Raji (cell line): Measurements from ENCODE around the gene DENND4C.

ENCODE experiments used
- POLR2A ChIP-seq: IDR thresholded peaks from 2 replicates; pipeline ENCODE4 v1.6.1; 2011; ENCODE audit warnings: low read depth, low read length, control low read depth; ENCODE audit not compliant: insufficient read depth

The DENND4C gene

DNA sequence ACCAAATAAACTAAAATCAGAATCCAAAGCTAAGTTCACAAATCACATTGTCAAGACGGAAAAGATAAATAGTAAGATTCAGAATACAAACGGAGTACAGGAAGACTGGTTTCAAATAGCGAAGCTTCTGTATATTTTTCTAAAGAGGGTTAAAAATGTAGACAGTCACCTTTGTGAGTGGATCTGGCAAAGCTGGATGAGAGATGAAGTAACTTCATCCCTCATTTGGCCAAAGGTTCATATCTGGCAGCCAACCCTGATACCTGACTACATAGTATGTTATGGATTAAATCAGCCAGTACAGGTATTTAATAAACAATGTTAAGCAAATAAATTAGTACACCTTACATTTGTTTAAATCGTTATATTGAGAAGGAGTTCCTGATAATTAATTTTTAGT lies 21.3 kb upstream of the DENND4C start:
- TF ChIP-seq POLR2A: no peak

DNA sequence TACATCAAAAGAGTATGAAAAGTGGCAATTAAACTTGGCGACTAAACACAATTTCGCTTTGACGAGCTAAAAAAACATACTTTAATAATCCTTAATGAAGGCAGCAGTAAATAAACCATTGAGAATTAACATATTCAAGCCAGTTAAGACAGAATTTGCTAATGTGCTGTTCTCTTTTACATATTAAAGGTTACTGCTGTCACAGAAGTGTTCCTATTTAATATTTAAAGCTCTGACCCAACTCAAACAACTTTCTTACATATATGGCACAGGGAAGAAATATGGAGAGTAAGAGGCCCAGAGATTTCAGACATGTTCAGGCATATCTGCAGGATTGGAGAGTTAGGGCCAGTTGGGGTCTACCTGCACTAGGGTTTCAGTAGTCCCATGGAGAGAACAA lies 16.7 kb upstream of the DENND4C start:
- TF ChIP-seq POLR2A: no peak

DNA sequence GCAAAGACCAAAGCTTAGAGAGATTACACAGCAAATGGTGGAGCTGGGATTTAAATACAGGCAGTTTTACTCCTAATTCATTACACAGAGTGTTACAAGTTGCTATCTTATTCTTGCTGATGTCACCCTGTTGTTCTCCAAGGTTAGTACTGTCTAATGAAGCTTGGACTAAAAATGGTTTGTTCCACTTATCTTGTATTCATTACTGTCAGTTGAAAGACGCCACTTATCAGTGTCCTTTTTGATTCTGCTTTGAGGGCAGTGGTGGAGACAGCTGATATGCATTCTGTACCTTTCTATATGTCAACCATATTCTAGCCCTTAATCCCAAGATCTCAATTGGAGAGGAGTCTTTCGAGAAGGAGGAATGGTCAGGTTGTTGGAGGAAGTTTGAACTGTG lies 14.0 kb upstream of the DENND4C start:
- no peak for TF ChIP-seq POLR2A

DNA sequence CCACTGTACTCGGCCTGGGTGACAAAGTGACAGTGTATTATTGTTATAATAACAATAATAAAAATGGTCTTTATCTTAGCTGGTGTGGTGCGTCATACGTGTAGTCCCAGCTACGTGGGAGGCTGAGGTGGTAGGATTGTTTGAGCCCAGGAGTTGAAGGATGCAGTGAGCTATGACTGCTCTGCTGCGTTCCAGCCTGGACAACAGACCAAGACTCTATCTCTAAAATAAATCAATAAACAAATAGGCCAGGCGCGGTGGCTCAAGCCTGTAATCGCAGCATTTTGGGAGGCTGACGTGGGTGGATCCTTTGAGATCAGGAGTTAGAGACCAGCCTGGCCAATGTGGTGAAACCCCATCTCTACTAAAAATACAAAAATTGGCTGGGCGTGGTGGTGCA lies 9.2 kb upstream of the DENND4C start:
- TF ChIP-seq POLR2A: no peak

DNA sequence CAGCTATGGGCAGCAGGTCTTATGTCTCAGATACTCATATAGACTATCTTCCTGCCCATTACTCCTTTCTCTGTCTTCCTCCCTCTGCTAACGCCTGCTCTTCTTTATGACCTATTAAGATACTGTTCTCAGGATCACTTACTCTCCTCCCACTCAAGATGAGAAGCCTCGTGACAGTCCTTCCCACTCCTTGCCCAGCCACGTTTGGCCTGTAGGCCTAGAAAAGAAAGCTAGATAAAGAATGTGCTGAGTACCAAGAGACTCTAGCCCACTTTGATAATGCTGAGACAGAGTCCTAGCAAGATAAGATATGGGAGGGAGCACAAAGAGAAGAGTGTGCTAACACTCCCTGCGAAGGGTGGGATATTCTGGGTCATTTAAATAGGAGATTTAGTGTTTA lies 6.8 kb upstream of the DENND4C start:
- no peak for TF ChIP-seq POLR2A

DNA sequence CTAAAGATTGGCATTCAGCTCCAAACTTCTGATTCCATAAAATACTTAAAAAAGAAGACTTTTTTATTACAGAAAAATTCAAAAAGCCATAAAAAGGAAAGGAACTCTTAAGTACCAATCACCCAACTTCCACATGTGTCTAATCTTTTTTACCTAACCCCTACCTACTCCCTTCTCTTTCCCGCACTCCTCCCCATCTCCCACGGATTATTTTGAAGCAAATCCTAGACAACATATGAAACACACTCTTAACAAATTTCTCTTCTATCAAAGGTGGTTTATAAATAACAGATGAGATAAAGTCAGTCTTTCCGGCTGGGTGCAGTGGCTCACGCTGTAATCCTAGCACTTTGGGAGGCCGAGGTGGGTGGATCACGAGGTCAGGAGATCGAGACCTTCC lies 5.9 kb upstream of the DENND4C start:
- no peak for TF ChIP-seq POLR2A

DNA sequence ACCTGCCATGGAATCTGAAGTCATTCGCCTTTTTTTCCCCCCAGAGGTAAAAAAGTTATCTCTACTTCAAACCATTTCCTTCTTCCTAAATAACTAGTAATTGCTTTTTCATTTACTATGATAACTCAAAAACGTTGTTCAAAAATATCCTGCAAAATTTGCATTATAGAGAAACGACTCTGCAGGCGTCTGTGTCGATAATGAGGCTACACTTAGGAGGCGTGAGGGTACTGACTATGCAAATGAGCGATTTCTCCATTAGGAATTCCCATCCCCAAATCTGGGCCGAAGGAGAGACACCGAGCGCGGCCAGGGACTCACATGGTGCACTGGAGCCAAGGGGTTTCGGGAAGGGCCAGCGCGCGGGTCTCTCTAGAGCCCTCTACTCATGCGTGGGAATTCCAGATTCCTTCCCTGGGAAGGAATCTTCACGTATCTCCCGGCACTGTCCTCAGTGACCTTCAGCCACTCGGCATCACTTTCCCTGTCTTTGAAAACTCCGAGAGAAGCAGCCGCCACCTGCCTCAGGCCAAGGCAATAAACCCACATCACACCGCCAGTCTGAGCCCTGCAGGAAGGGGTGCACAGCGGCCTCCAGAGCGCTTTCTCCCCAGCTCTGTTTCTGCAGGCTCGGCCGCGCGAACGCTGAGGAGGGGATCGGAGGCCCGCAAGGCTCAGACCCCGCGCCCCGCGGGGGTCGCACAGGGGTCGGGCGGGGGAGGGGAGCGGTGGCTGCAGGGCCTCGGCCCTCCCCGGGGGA lies 718 bp upstream of the DENND4C start:
- no peak for TF ChIP-seq POLR2A

DNA sequence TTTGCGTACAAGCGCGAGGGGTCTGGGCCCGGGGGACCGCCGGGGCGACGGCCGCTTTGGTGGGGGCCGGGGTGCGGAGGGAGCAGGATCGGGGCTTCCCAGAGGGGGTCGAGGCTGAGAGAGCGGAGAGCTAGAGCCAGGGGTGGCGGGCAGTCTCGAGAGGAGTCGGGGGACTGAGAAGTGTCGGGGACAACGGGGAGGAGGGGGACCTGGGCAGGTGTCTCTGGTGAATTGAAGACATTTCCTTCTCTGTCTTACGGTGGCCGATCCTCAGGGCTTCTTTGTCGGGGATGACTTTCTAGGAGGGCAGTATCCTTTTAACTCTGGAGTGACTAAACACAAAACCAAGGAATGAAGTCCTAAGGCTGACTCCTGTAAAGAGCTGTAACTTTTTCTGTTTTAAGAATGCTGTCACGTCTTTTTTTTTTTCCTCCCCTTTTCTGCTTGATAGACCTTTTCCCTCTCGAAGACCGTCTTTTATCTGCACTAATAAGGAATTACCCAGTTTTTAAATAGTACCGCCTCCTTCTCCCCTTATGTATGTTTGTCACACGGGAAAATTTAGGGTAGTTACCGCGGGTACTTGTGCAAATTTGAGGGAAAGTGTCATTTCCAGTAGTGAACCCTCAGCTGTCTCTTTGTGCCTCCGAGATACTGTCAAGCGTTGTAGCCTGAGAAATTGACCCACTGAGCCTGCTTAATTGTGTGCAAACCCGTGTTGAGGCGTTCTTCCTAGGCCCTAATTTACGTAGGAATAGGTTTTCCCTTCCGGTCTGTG lies 822 bp downstream of the DENND4C start:
- no peak for TF ChIP-seq POLR2A

DNA sequence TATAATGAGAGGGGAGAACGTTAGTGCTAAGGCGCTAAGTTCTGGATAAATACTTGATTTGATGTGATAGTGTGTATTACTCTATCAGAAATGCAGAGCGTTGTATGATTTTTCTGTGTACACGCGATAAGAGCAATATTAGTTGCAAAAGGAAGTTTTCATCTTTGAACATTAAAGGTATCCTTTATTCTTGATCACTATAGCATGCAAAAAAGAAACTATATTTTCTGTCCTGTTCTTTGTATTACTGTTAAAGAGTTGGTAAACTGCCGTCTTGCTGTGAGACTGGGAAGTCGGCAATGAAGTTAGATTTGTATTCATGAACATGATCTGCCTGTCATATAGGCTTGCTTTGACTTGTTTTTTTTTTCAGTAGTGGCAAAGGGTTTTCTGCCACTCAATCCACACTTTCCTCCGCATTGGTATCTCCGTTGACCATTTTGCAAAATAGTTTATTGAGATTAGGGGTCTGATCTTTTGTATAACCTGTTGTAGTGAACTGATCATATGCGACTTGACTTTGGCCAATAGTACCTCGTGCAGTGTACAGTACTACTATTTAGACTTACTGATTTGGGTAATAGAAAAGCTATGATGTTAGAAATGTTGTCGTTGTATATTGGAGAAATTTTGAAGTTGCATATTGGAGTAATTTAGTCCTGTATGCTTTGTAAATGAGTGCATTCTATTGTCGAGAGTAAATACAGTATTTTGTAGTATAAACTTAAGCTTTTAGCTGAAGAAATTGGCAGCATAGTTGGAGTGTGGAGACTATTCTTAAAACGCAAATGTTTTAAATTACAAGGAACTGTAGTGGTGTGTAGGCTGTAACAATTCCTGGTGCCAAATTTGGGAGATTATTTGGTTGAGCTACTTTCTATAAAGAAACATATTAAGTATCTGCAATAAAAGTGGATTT lies 1.7 kb downstream of the DENND4C start:
- no peak for TF ChIP-seq POLR2A

DNA sequence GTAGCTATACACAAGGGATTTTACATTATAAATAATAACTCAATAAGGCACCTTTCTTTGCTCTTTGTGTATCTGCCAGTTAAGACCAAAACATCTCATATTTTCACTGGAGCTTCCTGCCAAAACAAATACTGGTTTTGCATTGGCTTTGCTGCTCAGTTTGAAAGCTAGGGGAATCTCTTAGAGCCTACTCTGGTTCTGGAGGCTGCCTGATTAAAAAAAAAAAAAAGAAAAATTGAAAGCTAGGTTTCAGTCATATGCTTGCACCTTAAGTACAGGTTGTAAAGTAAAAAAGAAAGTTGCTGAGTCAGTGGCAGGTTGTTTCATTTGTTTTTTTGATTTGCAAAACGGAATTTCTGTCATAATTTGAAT lies 2.3 kb downstream of the DENND4C start:
- no peak for TF ChIP-seq POLR2A

DNA sequence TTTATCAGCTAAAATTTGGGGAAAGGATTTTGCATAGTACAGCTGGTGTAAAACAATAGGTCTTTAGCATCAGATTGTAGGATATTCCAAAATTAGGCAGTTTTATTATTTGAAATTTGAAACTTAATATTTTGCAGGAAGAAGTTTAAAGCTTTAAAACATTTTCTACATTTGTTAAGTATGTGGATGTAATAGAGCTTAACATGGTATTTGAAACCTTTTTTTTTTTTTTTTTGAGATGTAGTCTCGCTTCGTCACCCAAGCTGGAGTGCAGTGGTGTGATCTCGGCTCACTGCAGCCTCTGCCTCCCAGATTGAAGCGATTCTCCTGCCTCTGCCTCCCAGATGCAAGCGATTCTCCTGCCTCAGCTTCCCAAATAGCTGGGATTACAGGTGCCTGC lies 2.9 kb downstream of the DENND4C start:
- no peak for TF ChIP-seq POLR2A

DNA sequence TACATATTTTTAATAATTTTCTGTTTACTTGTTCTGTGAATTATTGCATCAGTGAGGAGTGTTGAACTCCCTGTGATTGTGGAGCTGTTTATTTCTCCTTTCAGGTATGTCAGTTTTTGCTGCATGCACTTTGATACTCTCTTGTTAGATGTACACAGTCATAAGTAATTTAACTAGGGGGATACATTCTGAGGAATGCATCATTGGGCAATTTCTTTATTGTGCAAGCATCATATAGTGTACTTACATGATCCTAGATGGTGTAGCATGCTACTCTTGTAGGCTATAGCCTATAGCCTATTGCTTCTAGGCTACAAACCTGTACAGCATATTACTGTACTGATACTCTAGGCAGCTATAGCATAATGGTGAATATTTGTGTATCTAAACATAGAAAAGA lies 9.5 kb downstream of the DENND4C start:
- TF ChIP-seq POLR2A: no peak

DNA sequence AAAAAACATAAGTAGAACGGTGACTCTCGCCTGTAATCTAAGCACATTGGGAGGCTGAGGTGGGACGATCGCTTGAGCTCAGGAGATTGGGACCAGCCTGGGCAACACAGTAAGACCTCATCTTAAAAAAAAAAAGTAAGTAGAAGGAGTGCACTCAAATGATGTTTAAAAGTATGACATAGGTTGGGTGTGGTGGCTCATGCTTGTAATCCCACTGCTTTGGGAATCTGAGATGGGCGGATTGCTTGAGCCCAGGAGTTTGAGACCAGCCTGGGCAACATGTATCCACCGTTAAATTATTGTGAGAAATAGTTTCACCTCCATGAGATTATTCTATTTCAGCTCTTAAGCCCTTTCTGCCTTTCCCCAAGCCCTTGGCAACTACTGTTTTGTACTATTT lies 11.2 kb downstream of the DENND4C start:
- TF ChIP-seq POLR2A: no peak

DNA sequence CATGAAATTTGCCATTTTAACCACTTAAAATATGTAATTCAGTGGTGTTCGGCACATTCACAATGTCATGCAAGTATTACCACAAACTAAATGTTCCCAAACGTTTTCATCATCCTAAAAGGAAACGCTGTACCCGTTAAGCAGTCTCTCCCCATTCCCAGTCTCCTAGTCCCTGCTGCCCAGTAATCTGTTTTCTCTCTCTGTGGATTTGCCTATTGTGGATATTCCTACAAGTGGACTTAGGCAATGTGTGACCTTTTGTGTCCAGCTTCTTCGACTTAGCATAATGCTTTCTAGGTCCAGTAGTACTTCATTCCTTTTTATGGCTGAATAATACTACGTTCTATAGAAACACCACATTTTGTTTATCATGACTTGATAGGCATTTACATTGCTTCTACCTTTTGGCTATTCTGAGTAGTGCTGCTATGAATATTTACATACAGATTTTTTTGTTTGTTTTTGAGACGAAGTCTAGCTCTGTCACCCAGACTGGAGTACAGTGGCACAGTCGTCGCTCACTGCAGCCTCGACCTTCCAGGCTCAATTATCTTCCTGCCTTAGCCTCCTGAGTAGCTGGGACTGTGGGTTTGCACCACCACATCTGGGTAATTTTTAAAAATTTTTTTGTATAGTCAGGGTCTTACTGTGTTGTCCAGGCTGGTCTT lies 13.0 kb downstream of the DENND4C start:
- TF ChIP-seq POLR2A: no peak

DNA sequence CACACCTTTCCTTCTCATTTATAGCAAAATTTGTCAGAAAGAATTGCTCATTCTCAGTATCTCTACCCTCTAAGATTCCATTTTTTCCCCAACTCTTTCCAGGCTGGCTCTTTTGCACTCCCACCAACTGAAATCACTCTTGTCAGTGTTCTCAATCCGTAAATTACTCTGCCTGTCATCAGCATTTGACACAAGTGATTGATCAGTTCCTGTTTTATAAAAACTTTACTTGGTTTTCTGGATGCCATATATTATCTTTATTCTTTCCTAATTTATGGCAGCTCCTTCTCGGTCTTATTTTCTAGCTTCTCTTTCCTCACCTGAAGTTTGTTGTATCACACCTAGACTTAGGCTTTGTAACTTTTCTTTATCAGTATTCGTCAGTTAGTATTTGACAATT lies 16.4 kb downstream of the DENND4C start:
- no peak for TF ChIP-seq POLR2A
